Liver (tissue), 9 donors: ENCODE measurements around the gene EDNRA. TPM values are rescaled to one million over a fixed set of nuclear protein-coding genes. Genes with fewer than 3 reads are reported as not detected.
"Not testable (repeated sequence)": the region's sequence is repeated elsewhere in the genome, so short reads cannot be mapped to it uniquely, and the experiment has no call there.

Experiments
- DNase-seq: peaks from one replicate; pipeline ENCODE4 v3.0.0-alpha.2; 2017; ENCODE audit warnings: low spot score
- H3K27ac ChIP-seq, 2 donors: one replicate each; pipeline ENCODE4 v1.7.0; 2013; ENCODE audit warnings: inconsistent platforms in 2 of 2, low read length in 2 of 2, control low read depth in 1 of 2, low read depth in 1 of 2, mild to moderate bottlenecking in 1 of 2
- H3K27me3 ChIP-seq, 4 donors: one replicate each; pipeline versions ENCODE4 v1.6.1 to v1.7.0; 2013; ENCODE audit warnings: low read length in 3 of 4, inconsistent platforms in 1 of 4, mild to moderate bottlenecking in 1 of 4, moderate library complexity in 1 of 4; ENCODE audit not compliant: control insufficient read depth in 4 of 4, insufficient read depth in 4 of 4
- H3K36me3 ChIP-seq, 4 donors: one replicate each; pipeline versions ENCODE4 v1.6.1 to v1.7.0; 2013; ENCODE audit warnings: low read length in 3 of 4, mild to moderate bottlenecking in 3 of 4, low read depth in 1 of 4, moderate library complexity in 1 of 4; ENCODE audit not compliant: control insufficient read depth in 4 of 4, insufficient read depth in 3 of 4
- H3K4me1 ChIP-seq, 4 donors: one replicate each; pipeline versions ENCODE4 v1.6.1 to v1.7.0; 2013; ENCODE audit warnings: low read length in 3 of 4, mild to moderate bottlenecking in 3 of 4, moderate library complexity in 1 of 4; ENCODE audit not compliant: control insufficient read depth in 4 of 4, insufficient read depth in 4 of 4
- H3K4me3 ChIP-seq, 3 donors: one replicate each; pipeline versions ENCODE4 v1.6.1 to v1.7.0; 2013; ENCODE audit warnings: low read length in 3 of 3, control low read depth in 1 of 3, low read depth in 1 of 3, mild to moderate bottlenecking in 1 of 3
- H3K9ac ChIP-seq, 2 donors: one replicate each; pipeline ENCODE4 v1.7.0; 2013; ENCODE audit warnings: low read length in 2 of 2, mild to moderate bottlenecking in 2 of 2, moderate library complexity in 2 of 2, control low read depth in 1 of 2, low read depth in 1 of 2
- H3K9me3 ChIP-seq, 4 donors: one replicate each; pipeline versions ENCODE4 v1.6.1 to v1.7.0; 2013; ENCODE audit warnings: low read length in 3 of 4; ENCODE audit not compliant: control insufficient read depth in 4 of 4
- ATF3 ChIP-seq: IDR thresholded peaks from 2 replicates; pipeline ENCODE4 v1.6.1; 2016; ENCODE audit warnings: antibody characterized with exemption
- CTCF ChIP-seq: fragments of 150-350 bp; IDR thresholded peaks from 2 replicates; pipeline ENCODE4 v1.5.1; 2017; ENCODE audit warnings: improper control_type of control experiment, low read depth, low read length; ENCODE audit not compliant: missing input control
- EGR1 ChIP-seq, 2 donors: IDR thresholded peaks; 2 replicates each; pipeline ENCODE4 v1.6.1; 2016 to 2018; ENCODE audit warnings: antibody characterized with exemption in 2 of 2, low read depth in 2 of 2
- FOXA1 ChIP-seq: IDR thresholded peaks from 2 replicates; pipeline ENCODE4 v1.6.1; 2016; ENCODE audit warnings: antibody characterized with exemption
- GABPA ChIP-seq, 2 donors: IDR thresholded peaks in 1 of 2; conservative IDR thresholded peaks in 1 of 2; 2 replicates each; pipeline ENCODE4 v1.6.1; 2016; ENCODE audit warnings: antibody characterized with exemption in 2 of 2, mild to moderate bottlenecking in 1 of 2, moderate library complexity in 1 of 2
- HNF4G ChIP-seq: IDR thresholded peaks from 2 replicates; pipeline ENCODE4 v1.6.1; 2016; ENCODE audit warnings: antibody characterized with exemption
- JUND ChIP-seq, 2 donors: IDR thresholded peaks; 2 replicates each; pipeline ENCODE4 v1.6.1; 2016; ENCODE audit warnings: antibody characterized with exemption in 2 of 2
- MAX ChIP-seq: IDR thresholded peaks from 2 replicates; pipeline ENCODE4 v1.6.1; 2016; ENCODE audit warnings: antibody characterized with exemption
- NR2F2 ChIP-seq: IDR thresholded peaks from 2 replicates; pipeline ENCODE4 v1.6.1; 2016; ENCODE audit warnings: antibody characterized with exemption
- RAD21 ChIP-seq, 2 donors: IDR thresholded peaks; 2 replicates each; pipeline ENCODE4 v1.6.1; 2016; ENCODE audit warnings: antibody characterized with exemption in 2 of 2, mild to moderate bottlenecking in 2 of 2
- RXRA ChIP-seq, 2 donors: IDR thresholded peaks; 2 replicates each; pipeline ENCODE4 v1.6.1; 2017 to 2018; ENCODE audit warnings: antibody characterized with exemption in 2 of 2, mild to moderate bottlenecking in 1 of 2
- TAF1 ChIP-seq: conservative IDR thresholded peaks from 2 replicates; pipeline ENCODE4 v1.6.1; 2016; ENCODE audit warnings: antibody characterized with exemption, mild to moderate bottlenecking
- WGBS: extraction: QIAGEN DNeasy Blood & Tissue Kit; methylation state at CpG from one replicate; pipeline ENCODE4 v1.1.7; 2013; 5-methylcytosine and 5-hydroxymethylcytosine counted together
- polyA plus RNA-seq, 2 donors: library from polyadenylated mRNA; stranded (reverse) in 1 of 2; unstranded in 1 of 2; fragments of 200-250 nt in 1 of 2; fragments of >200 nt in 1 of 2; fragmentation: Nextera tagmentation in 1 of 2; extraction: Ambion mirVana in 1 of 2; gene quantifications; one replicate each; pipeline versions ENCODE4 v1.2.1 to v1.2.3, GENCODE V29; 2013 to 2015
- total RNA-seq, 2 donors: library from RNA; depleted of rRNA; stranded (reverse); fragments of >200 nt; gene quantifications; one replicate each; pipeline ENCODE4 v1.2.3, GENCODE V29; 2014
- donor health status: healthy.
- donor health status: healthy.
- donor health status: healthy.
- donor health status: healthy.
- donor health status: healthy.

The EDNRA gene
- total RNA-seq, result 1 to 10 TPM; 1.5 to 6.0 TPM
- polyA plus RNA-seq, result under 1 TPM; 0.71 to 0.75 TPM

GRCh38 chr4:147480891-147481576 is at the start of gene EDNRA:
Gene EDNRA, plus strand, starts transcription at chr4:147481097. Its CDS starts 4,585 bp downstream, at chr4:147485682.
- no peak for DNase-seq

GRCh38 chr4:147434370-147434769 is 46.5 kb upstream of the EDNRA start:
- H3K36me3 ChIP-seq, H3K9me3 ChIP-seq, H3K27me3 ChIP-seq, DNase-seq, H3K4me1 ChIP-seq, H3K27ac ChIP-seq, H3K9ac ChIP-seq, H3K4me3 ChIP-seq: not testable (repeated sequence)
- WGBS, result 59% methylated on average over 1 of the region's 1 CpG

More at GRCh38 chr4:147480891-147481576, at the start of gene EDNRA:
- H3K9me3 ChIP-seq, result no peaks in the 10 kb centered on the region
- H3K9ac ChIP-seq, result no peak within 1 kb of the TSS
- TF ChIP-seq MAX (no peak), RAD21 (IDR thresholded peaks at IDR 0.05) (no peak), TAF1 (no peak), HNF4G (no peak), CTCF (no peak), JUND (IDR thresholded peaks at IDR 0.05) (no peak), RXRA (IDR thresholded peaks at IDR 0.05) (no peak), FOXA1 (no peak), NR2F2 (no peak), GABPA (IDR thresholded peaks at IDR 0.05 in 1 of 2, conservative IDR thresholded peaks at IDR 0.05 in 1 of 2) (no peak), ATF3 (no peak), EGR1 (IDR thresholded peaks at IDR 0.05; ENCODE audit: low read depth in 2 of 2) (no peak)
- H3K27me3 ChIP-seq, result peaks cover 0 to 3% (median under 1%) of the 10 kb centered on the region in 4 donors
- H3K4me1 ChIP-seq, result peaks cover 0 to 1% (median 0%) of the 10 kb centered on the region in 4 donors
- H3K36me3 ChIP-seq, result no peaks in the 10 kb centered on the region
- H3K27ac ChIP-seq, result peak within 1 kb of the TSS; percentile 6 to 46
- 5% methylated on average over 68 of the region's 68 CpGs for WGBS
- H3K4me3 ChIP-seq, result peak within 1 kb of the TSS in 1 of 3 donors; percentile 45

GRCh38 chr4:147440442-147440841 is 40.5 kb upstream of the EDNRA start:
- TF ChIP-seq GABPA (IDR thresholded peaks at IDR 0.05 in 1 of 2, conservative IDR thresholded peaks at IDR 0.05 in 1 of 2), result no peak
- TF ChIP-seq ATF3, result no peak
- no peak for TF ChIP-seq RAD21 (IDR thresholded peaks at IDR 0.05)
- DNase-seq, result no peak
- WGBS, result 74% methylated on average over 2 of the region's 2 CpGs
- no peak overlapping the region for H3K27ac ChIP-seq
- H3K4me3 ChIP-seq, result no peak overlapping the region
- H3K27me3 ChIP-seq, result no peaks in the 10 kb centered on the region
- H3K9me3 ChIP-seq, result no peaks in the 10 kb centered on the region
- H3K4me1 ChIP-seq, result no peaks in the 10 kb centered on the region
- H3K36me3 ChIP-seq, result no peaks in the 10 kb centered on the region
- H3K9ac ChIP-seq, result no peak overlapping the region
